Measurements from ENCODE around the gene AGMO. TPM values are rescaled to one million over a fixed set of nuclear protein-coding genes. Genes with fewer than 3 reads are reported as not detected.

Gene AGMO
- total and polyA plus RNA-seq, 2 experiments from 2014 or later, result 0.42 to 0.55 TPM

GRCh38 chr7:15402436-15403136 is 159.2 kb downstream of the AGMO start:
- Mint-ChIP-seq H3K4me3 (no peak overlapping the region), H3K36me3 (ENCODE audit: low read depth) (peaks cover under 1% of the 10 kb centered on the region; the same call in 2 of the 3 replicates), H3K27me3 (ENCODE audit: insufficient read depth, low read depth, poor library complexity) (no peaks in the 10 kb centered on the region), H3K27ac (peak overlapping the region; percentile 44), H3K4me1 (peaks cover 16% of the 10 kb centered on the region), H3K9me3 (peaks cover under 1% of the 10 kb centered on the region; the same call in 1 of the 3 replicates)
- no peaks in the 10 kb centered on the region for H3F3A ChIP-seq (replicated peaks; ENCODE audit: low read depth)
- H3K27me3 ChIP-seq (ENCODE audit: insufficient read depth), result no peaks in the 10 kb centered on the region
- H3K79me2 ChIP-seq (replicated peaks; ENCODE audit: insufficient read depth), result no peaks in the 10 kb centered on the region
- H3K27ac ChIP-seq (ENCODE audit: low read depth), result no peak overlapping the region
- no peak overlapping the region for H2AFZ ChIP-seq
- H3K9me2 ChIP-seq (ENCODE audit: insufficient read depth), result no peaks in the 10 kb centered on the region
- H3K4me3 ChIP-seq, result no peak overlapping the region
- TF ChIP-seq REST (IDR thresholded peaks at IDR 0.05; ENCODE audit: unreplicated experiment) (no peak), NANOG (IDR thresholded peaks at IDR 0.05; ENCODE audit: borderline replicate concordance) (peak; percentile 16; the same call in 1 of the 2 replicates), ZNF331 (CRISPR knock-in tag; IDR thresholded peaks at IDR 0.05; ENCODE audit: low read depth) (no peak), POLR2AphosphoS5 (IDR thresholded peaks at IDR 0.05; ENCODE audit: low read depth) (no peak)
- peak overlapping the region; percentile 21; the same call in 1 of the 2 replicates for H3K4me2 ChIP-seq
- H4K20me1 ChIP-seq (replicated peaks; ENCODE audit: insufficient read depth), result no peaks in the 10 kb centered on the region
- DNase-seq (ENCODE audit: low spot score), result no peak
- no peaks in the 10 kb centered on the region for H3K36me3 ChIP-seq (ENCODE audit: insufficient read depth)
- no peak for ATAC-seq
- H3K4me1 ChIP-seq (ENCODE audit: insufficient read depth), result peaks cover 7% of the 10 kb centered on the region

- Mint-ChIP-seq H3K9me3 (peaks cover 11% of the 10 kb centered on the region), H3K4me1 (peaks cover 16% of the 10 kb centered on the region), H3K36me3 (ENCODE audit: low read depth) (peaks cover 12% of the 10 kb centered on the region), H3K27ac (no peak overlapping the region), H3K27me3 (ENCODE audit: insufficient read depth, low read depth, poor library complexity) (no peaks in the 10 kb centered on the region), H3K4me3 (no peak overlapping the region)
- Histone ChIP-seq H3K9me2 (ENCODE audit: insufficient read depth) (no peaks in the 10 kb centered on the region), H3F3A (replicated peaks; ENCODE audit: low read depth) (no peaks in the 10 kb centered on the region), H3K4me1 (ENCODE audit: insufficient read depth) (peaks cover 7% of the 10 kb centered on the region), H2AFZ (no peak overlapping the region), H3K36me3 (ENCODE audit: insufficient read depth) (no peaks in the 10 kb centered on the region), H3K4me3 (no peak overlapping the region), H4K20me1 (replicated peaks; ENCODE audit: insufficient read depth) (no peaks in the 10 kb centered on the region), H3K27me3 (ENCODE audit: insufficient read depth) (no peaks in the 10 kb centered on the region), H3K79me2 (replicated peaks; ENCODE audit: insufficient read depth) (no peaks in the 10 kb centered on the region), H3K4me2 (no peak overlapping the region), H3K27ac (ENCODE audit: low read depth) (no peak overlapping the region)
- DNase-seq (ENCODE audit: low spot score) (no peak), ATAC-seq (no peak)
- TF ChIP-seq EZH2 (IDR thresholded peaks at IDR 0.05; ENCODE audit: low read depth, unreplicated experiment) (no peak), ZNF462 (CRISPR knock-in tag; IDR thresholded peaks at IDR 0.05) (no peak), STAT1 (IDR thresholded peaks at IDR 0.05; ENCODE audit: unreplicated experiment) (no peak), JUNB (IDR thresholded peaks at IDR 0.05; ENCODE audit: unreplicated experiment) (no peak), NANOG (IDR thresholded peaks at IDR 0.05; ENCODE audit: borderline replicate concordance) (no peak), EZH2phosphoT487 (IDR thresholded peaks at IDR 0.05; ENCODE audit: unreplicated experiment) (no peak), ZNF114 (CRISPR knock-in tag; IDR thresholded peaks at IDR 0.05) (no peak), ETS1 (IDR thresholded peaks at IDR 0.05) (no peak)
Observed at GRCh38 chr7:15400440-15400839, 161.4 kb downstream of the AGMO start.
